ENCODE measurements around the gene RNASE13.

The RNASE13 gene

DNA sequence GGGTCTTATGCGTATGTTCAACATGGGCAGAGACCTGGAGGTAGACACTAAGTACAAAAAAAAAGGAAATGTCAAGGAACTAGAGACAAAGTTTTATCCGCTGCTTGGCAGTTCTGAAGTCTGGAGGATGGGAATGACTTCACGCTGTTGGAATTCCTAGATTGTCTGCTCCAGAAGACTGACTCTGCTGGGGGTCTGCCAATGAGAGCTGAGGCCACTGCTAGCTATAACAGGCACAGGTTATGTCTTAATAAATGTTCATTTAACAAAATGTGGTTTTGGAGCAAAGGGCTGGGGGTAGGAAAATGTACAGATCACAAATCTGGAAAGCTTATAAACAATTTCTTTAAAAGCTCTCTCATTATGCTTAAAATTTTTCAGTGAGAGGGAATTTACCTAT lies 28.9 kb upstream of the RNASE13 start:
- DNase-seq = peak; percentile 36

- no peak for DNase-seq
These were observed 26.7 kb upstream of the RNASE13 start for GRCh38 chr14:21061347-21061668.

GRCh38 chr14:21060614-21061346 lies 26.2 kb upstream of the RNASE13 start:
- no peak for DNase-seq

DNA sequence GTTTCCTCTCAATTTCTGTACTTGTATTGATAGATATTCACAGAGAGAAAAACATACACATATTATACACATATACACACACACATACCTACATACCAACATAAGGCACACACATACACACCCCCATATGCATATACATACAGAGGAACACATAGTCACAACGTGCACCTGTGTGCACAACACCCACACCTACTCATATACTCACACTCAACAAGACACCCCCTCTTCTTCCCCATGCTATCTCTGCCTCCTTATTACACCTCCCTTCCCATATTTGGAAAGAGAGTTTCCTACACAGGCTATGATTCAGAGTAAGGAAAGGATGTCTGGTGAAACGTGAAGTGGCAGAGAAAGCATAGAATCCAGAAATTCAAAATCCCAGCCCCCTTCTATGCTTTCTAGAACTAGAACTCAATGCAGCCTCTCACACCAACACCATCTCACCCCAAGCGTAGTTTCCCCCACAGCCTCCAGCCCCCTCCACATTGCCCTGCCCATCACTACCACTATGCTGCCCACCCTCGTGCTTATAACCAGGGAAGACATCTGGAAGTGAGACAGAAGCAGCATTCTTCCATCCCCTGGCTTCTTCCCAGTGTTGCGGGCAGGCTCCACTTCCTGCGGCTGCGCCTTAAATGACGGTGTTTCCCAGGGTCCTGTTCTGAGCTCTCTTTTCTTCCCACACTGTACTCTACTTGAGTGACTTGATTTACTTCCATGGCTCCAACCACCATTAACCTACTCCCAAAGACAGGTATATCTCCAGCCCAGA lies 25.4 kb upstream of the RNASE13 start:
- peak; percentile 47 for DNase-seq

- no peak for DNase-seq
These were observed 24.3 kb upstream of the RNASE13 start for GRCh38 chr14:21058903-21059302.

DNA sequence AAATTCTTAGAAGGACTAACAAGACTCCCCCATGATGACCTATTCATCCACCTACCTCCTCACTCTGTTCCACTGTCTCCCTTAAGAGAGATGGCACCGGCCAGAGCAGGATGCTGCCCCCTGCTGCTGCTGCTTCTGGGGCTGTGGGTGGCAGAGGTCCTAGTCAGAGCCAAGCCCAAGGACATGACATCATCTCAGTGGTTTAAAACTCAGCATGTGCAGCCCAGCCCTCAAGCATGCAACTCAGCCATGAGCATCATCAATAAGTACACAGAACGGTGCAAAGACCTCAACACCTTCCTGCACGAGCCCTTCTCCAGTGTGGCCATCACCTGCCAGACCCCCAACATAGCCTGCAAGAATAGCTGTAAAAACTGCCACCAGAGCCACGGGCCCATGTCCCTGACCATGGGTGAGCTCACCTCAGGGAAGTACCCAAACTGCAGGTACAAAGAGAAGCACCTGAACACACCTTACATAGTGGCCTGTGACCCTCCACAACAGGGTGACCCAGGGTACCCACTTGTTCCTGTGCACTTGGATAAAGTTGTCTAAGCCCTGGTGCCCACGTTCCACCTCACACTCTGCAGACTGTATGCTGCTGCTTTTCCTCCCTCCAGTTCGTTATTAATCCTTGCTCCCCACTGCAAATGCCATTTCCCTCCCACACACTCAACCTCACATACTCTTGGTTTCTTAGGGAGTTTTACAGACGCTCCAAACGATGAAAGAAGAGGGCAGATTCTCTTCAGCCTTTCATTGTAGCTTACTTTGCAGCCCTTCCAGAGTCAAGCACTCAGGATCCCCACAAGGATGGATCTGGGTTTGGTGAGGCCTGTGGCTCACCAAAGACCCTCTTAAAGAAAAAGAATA lies 23.4 kb upstream of the RNASE13 start, which contains the start of gene RNASE8:
Gene RNASE8 (plus strand): TSS at position 20 of the 873 bp plus-strand sequence. CDS start 71 bp downstream, at position 91.
- DNase-seq = no peak

DNA sequence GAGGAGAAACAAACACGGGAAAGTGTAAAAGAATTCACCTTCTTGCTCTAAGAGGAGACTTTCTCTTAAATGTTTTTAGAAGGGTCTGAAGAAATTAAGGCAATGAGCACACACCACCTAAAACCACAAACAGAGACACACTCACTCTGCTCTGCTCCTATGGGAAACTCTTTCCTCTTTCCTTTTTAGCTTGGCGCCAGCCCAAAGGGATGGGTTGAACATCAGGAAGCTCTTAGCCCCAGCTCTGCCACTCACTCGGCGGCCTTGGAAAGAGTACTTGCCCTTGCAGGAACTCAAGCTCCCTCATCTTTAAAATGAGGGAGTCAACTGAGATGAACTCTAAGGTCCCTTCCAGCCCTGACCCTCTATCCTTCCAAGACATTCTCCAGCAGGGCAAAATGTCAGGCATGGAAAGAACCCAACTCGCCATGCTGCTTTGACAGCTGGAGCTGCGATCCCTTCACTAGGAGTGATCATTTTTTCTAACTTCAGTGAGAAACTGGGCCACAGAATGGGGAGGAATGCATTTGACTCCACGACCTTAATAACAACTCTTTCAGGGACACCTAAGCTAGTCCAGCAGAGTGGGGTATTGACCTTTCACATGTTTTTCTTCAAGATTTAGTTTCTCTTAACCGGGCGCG lies 22.0 kb upstream of the RNASE13 start:
- DNase-seq = no peak

DNA sequence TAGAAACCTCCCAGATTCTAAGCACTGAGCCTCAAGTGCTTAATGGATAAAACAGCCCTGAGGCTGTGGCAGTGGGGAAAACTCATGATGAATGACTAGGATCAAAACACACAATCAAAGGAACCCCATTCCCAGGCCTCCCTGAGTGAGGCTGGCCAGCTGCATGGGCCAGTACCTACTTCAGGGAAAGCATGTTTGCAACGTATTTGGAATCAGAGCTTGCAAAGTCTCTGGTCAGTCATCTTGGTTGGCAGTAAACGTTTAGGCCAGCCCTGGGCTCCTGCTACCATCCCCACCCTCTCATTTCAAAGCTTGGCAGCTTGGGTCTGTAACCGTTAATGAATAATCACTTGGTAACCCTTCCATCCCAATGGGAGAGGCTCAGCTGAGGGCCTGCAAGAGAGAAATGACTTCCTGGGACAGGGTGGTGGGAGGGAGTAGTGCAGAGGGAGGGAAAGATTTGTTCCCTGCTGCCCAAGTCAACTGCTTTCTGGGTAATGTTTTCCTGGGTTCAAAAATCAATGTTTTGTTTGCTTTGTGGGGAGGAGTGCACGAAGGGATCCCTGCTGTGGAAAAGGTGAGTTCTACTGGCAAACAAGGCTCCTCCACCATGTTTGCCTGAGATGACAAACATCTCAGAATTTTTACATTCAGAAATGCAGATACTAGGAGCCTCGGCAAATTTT lies 21.0 kb upstream of the RNASE13 start:
- DNase-seq = no peak

DNA sequence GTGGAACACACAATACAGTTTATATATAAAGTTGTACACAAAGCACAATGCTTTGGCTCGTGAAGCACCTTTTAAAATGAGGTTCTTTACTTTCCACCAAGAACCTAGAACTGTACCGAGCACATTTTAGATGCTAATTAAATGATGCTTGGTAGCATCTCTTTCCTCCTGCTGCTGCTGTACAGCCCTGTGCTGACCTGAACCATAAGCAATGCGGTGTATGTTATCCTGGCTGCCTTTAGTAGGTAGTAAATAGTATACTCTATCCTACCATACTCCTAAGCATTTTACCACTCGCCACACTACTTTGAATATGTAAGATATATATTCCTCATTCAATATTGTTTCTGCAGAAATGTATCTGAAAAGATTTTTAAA lies 20.1 kb upstream of the RNASE13 start:
- DNase-seq = no peak

DNA sequence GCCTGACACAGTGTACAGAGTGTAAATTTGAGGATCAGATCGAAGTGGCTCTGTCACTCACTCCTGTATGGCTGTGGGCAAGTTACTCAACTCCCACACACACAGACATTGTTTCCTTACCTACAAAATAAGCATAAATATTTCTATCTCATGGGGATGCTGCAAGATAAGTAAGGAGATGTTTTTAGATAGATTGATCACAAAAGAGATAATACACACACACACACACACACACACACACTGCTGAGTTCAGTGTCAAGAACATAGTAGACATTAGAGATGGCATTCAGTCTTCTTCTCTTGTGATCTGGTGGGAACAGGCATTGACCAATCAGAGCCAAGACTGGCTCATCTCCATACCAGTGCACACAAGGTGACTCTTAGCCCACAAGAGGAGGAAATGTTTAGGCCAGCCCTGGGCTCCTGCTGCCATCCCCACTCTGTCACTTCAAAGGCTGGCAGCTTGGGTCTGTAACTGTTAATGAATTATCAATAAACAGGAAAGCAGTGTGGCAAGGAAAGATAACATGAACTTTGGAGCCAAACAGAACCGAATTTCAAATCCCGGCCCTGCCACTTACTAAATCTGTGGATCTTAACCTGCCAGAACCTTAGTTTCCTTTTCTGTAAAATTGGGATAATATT lies 19.6 kb upstream of the RNASE13 start:
- no peak for DNase-seq

DNA sequence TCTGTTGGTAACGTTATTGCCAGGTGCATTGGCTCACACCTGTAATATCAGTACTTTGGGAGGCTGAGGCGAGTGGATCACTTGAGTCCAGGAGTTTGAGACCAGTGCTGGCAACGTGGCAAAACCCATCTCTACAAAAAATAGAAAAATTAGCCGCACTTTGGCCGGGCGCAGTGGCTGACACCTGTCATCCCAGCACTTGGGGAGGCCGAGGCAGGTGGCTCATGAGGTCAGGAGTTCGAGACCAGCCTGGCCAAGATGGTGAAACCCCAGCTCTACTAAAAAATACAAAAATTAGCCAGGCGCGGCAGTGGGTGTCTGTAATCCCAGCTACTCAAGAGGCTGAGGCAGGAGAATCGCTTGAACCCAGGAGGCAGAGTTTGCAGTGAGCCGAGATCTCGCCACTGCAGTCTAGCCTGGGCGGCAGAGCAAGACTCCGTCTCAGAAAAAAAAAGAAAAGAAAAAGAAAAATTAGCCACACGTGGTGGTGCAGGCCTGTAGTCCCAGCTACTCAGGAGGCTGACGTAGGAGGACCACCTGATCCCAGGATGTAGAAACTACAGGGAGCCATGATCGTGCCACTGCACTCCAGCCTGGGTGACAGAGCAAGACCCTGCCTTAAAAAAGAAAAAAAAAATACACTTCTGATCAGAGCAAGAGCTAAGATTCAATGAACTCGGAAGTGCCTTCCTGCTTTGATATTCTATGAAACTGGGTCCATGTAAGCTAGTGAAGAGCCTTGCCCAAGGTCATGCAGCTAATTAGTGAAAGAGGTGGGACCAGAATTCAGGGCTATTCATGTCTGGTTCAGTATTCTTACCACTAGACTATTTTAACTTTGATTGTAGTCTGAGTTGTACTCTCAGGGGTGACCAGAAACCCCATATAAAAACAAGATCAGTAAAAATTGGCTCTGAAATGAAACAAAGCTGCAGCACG lies 18.8 kb upstream of the RNASE13 start:
- no peak for DNase-seq

DNA sequence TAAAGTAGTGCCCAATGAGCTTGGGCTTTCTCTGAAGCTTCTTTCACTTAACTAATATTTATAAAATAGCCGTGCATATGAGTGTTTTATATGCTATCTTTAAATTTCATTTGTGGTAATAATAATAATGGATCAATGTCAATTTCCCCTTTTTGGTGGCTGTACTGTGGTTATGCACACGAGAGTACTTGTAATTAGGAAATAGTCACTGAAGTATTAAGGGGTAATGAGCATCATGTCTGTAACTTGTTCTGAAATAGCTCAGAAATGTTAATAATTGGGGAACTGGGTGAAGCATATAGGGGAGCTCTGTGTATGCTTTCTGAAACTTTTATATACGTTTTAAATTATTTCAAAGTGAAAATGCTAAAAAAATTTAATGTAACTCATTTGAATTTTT lies 16.0 kb upstream of the RNASE13 start:
- DNase-seq = no peak

- DNase-seq = no peak
These were observed 14.7 kb upstream of the RNASE13 start for GRCh38 chr14:21049271-21049673.

DNA sequence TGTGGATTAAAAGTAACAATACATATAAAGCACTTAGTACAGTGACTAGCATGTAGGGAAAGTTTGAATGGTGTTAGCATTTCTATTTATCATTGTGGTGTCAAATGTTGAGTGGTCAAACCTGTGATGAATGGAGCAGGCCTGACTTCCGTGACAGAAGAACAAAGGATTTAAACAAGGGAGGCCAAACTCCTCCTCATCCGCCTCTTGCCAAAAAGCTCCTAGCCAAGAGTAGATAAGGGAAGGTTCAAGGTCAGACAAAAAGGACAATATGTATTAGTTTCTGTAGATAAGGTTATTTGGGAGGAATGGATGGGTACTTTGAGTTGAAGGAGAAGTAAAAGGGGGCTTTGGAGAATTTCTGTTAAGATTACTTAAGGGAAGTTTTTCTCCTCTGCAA lies 14.0 kb upstream of the RNASE13 start:
- no peak for DNase-seq

DNA sequence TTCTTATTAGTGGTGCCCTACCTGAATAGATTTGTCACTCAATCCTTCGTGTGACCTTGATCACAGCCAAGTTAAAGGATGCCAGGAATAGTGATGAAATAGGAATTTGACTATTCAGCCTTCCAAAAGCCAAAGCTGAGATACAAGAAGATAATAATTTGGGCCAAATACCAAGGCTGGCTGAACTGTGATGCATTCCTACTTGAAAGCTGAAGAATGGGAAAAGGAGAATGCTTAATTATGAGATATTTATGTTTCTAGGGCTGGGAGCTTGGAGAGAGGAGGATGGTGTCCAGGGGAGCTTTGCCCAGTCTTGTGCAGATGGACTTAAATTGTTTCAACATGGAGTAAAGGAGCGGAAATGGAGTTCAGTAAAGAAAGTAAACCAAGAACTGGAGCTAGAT lies 12.8 kb upstream of the RNASE13 start:
- DNase-seq = no peak

DNA sequence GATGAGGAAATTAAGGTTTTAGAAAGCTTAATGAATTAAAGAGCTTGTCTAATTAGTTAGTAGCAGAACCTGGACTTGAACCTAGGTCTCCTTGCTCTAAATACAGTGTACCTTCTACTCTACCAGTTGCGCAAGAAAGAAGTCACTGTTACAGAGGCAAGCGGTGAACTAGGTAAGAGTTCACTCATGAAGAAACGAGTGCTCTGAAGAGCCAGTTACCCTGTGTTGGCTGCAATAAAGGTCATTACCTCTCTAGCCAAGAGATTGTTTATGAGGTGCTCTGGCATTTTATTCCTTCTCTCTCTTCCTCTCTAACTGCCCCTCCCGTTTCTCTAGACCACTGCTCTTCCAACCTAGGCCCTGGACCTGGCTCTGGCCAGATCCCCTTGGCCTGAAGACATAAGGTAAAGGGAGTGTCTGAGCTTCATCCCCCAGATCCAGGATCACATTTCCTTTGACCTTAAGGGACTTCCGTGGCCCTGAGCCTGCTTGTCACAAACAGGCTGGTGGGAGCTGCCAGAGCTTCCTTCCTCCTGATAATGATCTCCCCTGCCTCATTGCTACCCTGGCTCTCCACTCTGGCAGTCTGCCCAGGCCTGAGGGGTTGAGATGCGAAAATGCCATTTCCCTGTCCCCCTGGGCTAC lies 9.5 kb upstream of the RNASE13 start:
- DNase-seq = no peak

- no peak for DNase-seq
These were observed 8.9 kb upstream of the RNASE13 start for GRCh38 chr14:21043387-21043973.

DNA sequence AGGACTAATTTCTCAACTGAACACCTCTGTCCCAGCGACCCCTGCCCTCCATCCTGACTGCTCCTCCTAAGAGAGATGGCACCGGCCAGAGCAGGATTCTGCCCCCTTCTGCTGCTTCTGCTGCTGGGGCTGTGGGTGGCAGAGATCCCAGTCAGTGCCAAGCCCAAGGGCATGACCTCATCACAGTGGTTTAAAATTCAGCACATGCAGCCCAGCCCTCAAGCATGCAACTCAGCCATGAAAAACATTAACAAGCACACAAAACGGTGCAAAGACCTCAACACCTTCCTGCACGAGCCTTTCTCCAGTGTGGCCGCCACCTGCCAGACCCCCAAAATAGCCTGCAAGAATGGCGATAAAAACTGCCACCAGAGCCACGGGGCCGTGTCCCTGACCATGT lies 8.3 kb upstream of the RNASE13 start:
- no peak for DNase-seq

DNA sequence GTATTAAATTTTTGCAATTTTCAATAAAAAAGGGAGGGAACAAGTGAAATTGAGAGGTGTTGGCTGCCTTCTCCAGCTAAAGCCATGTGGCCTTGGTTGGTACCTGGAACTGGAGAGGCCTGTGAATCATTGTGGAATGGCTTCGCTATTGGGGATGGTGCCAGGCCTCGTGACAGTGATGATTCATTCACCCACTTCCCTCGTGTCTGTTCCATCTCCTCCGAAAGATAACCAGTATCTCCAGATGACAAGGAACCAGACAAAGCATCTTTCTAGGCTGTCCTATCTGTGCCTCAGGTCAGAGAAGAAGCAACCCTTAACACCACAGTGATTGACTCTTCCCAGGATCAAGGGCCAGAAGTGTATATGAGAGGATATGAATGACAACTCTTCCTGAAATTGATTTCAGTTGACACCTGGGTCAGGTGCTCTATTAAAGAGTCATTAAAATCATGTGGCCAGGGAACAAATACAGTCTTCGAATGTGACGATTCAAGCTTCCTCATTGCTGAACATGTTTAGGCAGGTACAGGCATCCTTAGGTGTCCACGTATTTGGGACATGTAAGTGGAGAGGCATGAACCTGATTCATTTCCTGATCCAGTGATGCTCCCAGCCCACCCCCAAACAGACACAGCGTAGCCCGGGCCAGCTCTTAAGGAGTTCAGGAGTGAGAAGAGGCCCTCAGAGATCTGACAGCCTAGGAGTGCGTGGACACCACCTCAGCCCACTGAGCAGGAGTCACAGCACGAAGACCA lies 7.2 kb upstream of the RNASE13 start, which contains the start of gene RNASE7:
Gene RNASE7 (plus strand): TSS at position 687 of the 758 bp plus-strand sequence. CDS start 631 bp downstream, outside the sequence.
- no peak for DNase-seq
